WTC11 (cell line): Measurements from ENCODE around the gene EIF3L. TPM values are rescaled to one million over a fixed set of nuclear protein-coding genes. Genes with fewer than 3 reads are reported as not detected.

Source experiments
- ATAC-seq: fragments of 200-7000 bp; cut with Tn5 transposase; 2 replicates; pipeline ENCODE4 v1.10.0; 2021; ENCODE audit warnings: mild to moderate bottlenecking, moderate library complexity
- CTCF ChIA-PET: fragments of 300-600 bp; sonication (Branson Sonifier 250); formaldehyde crosslinking; loops from one replicate; lab custom pipeline; 2021; ENCODE audit warnings: antibody characterized with exemption; lab: Charles Lee
- POLR2A ChIA-PET: fragments of 350-600 bp; sonication (Branson Sonifier 250); formaldehyde crosslinking; loops from one replicate; lab custom pipeline; 2021; ENCODE audit warnings: antibody characterized with exemption; lab: Charles Lee
- DNase-seq: peaks from one replicate; pipeline ENCODE4 v3.0.0; 2021; ENCODE audit warnings: low spot score
- H3K27ac Mint-ChIP-seq: 2 replicates; pipeline ENCODE4 v1.8.0; 2021; ENCODE audit warnings: mixed read lengths
- H3K27me3 Mint-ChIP-seq: 2 replicates; pipeline ENCODE4 v1.8.0; 2021; ENCODE audit warnings: low read depth, mild to moderate bottlenecking, moderate library complexity, mixed read lengths
- H3K36me3 Mint-ChIP-seq: 2 replicates; pipeline ENCODE4 v1.8.0; 2021; ENCODE audit warnings: mixed read lengths
- H3K4me1 Mint-ChIP-seq: 2 replicates; pipeline ENCODE4 v1.8.0; 2022; ENCODE audit warnings: mixed read lengths
- H3K4me3 Mint-ChIP-seq: 2 replicates; pipeline ENCODE4 v1.8.0; 2021; ENCODE audit warnings: mild to moderate bottlenecking, moderate library complexity, mixed read lengths
- H3K9me3 Mint-ChIP-seq: 2 replicates; pipeline ENCODE4 v1.8.0; 2021; ENCODE audit warnings: mixed read lengths
- AR ChIP-seq: fragments of 250-450 bp; sonication (Bioruptor Pico); IDR thresholded peaks from 2 replicates; pipeline ENCODE4 v1.9.0; 2021; ENCODE audit warnings: mild to moderate bottlenecking
- ATF6 ChIP-seq: sonication (generic); formaldehyde crosslinking; IDR thresholded peaks from 2 replicates; pipeline ENCODE4 v1.8.1; 2023; ENCODE audit warnings: mild to moderate bottlenecking, missing genetic modification reagents
- CBFB ChIP-seq: sonication (generic); formaldehyde crosslinking; IDR thresholded peaks from 2 replicates; pipeline ENCODE4 v1.8.1; 2022; ENCODE audit warnings: mild to moderate bottlenecking, low read depth, missing genetic modification reagents
- CREM ChIP-seq: sonication (generic); formaldehyde crosslinking; IDR thresholded peaks from 2 replicates; pipeline ENCODE4 v1.8.1; 2022; ENCODE audit warnings: mild to moderate bottlenecking, missing genetic modification reagents, moderate library complexity
- GABPB1 ChIP-seq: sonication (generic); formaldehyde crosslinking; IDR thresholded peaks from 2 replicates; pipeline ENCODE4 v1.8.1; 2023; ENCODE audit warnings: mild to moderate bottlenecking, missing genetic modification reagents
- GRHL2 ChIP-seq: fragments of 250-450 bp; sonication (Bioruptor Pico); IDR thresholded peaks from 2 replicates; pipeline ENCODE4 v1.8.0; 2022; ENCODE audit warnings: mild to moderate bottlenecking, moderate library complexity; ENCODE audit not compliant: insufficient replicate concordance, severe bottlenecking
- JAZF1 ChIP-seq: fragments of 250-450 bp; sonication (Bioruptor Pico); IDR thresholded peaks from 2 replicates; pipeline ENCODE4 v1.9.0; 2021; ENCODE audit warnings: moderate library complexity, mild to moderate bottlenecking, inconsistent platforms
- MXD4 ChIP-seq: fragments of 250-450 bp; sonication (Bioruptor Pico); IDR thresholded peaks from 2 replicates; pipeline ENCODE4 v1.8.0; 2021; ENCODE audit warnings: mild to moderate bottlenecking, moderate library complexity, borderline replicate concordance
- NFE2L1 ChIP-seq: sonication (generic); formaldehyde crosslinking; IDR thresholded peaks from 2 replicates; pipeline ENCODE4 v1.8.1; 2023; ENCODE audit warnings: missing genetic modification reagents
- PREB ChIP-seq: sonication (generic); formaldehyde crosslinking; IDR thresholded peaks from 2 replicates; pipeline ENCODE4 v1.8.1; 2022; ENCODE audit warnings: mild to moderate bottlenecking, missing genetic modification reagents, moderate library complexity, borderline replicate concordance
- SMAD3 ChIP-seq: sonication (generic); formaldehyde crosslinking; IDR thresholded peaks from 2 replicates; pipeline ENCODE4 v1.8.0; 2022; ENCODE audit warnings: missing genetic modification reagents, mild to moderate bottlenecking, borderline replicate concordance
- SMAD4 ChIP-seq: sonication (generic); formaldehyde crosslinking; IDR thresholded peaks from 2 replicates; pipeline ENCODE4 v1.8.0; 2022; ENCODE audit warnings: mild to moderate bottlenecking, missing genetic modification reagents
- SOX15 ChIP-seq: fragments of 250-450 bp; sonication (Bioruptor Pico); IDR thresholded peaks from 2 replicates; pipeline ENCODE4 v1.9.0; 2021; ENCODE audit warnings: mild to moderate bottlenecking
- SP1 ChIP-seq: sonication (generic); formaldehyde crosslinking; conservative IDR thresholded peaks from 2 replicates; pipeline ENCODE4 v1.8.1; 2022; ENCODE audit warnings: missing genetic modification reagents
- TEAD1 ChIP-seq: sonication (generic); formaldehyde crosslinking; IDR thresholded peaks from 2 replicates; pipeline ENCODE4 v1.8.0; 2022; ENCODE audit warnings: mild to moderate bottlenecking, missing genetic modification reagents
- USF1 ChIP-seq: sonication (generic); formaldehyde crosslinking; IDR thresholded peaks from 2 replicates; pipeline ENCODE4 v1.8.0; 2022; ENCODE audit warnings: mild to moderate bottlenecking, missing genetic modification reagents
- USF2 ChIP-seq: sonication (generic); formaldehyde crosslinking; IDR thresholded peaks from 2 replicates; pipeline ENCODE4 v1.8.1; 2023; ENCODE audit warnings: mild to moderate bottlenecking, missing genetic modification reagents, moderate library complexity
- ZNF232 ChIP-seq: sonication (generic); formaldehyde crosslinking; IDR thresholded peaks from 2 replicates; pipeline ENCODE4 v1.8.0; 2022; ENCODE audit warnings: mild to moderate bottlenecking, missing genetic modification reagents
- ZNF263 ChIP-seq: sonication (generic); formaldehyde crosslinking; IDR thresholded peaks from 2 replicates; pipeline ENCODE4 v1.8.1; 2022; ENCODE audit warnings: low read depth, mild to moderate bottlenecking, moderate library complexity, missing genetic modification reagents
- ZNF423 ChIP-seq: fragments of 250-450 bp; sonication (Bioruptor Pico); IDR thresholded peaks from 2 replicates; pipeline ENCODE4 v2.1.2; 2022; ENCODE audit warnings: mild to moderate bottlenecking, moderate library complexity
- ZNF671 ChIP-seq: fragments of 250-450 bp; sonication (Bioruptor Pico); IDR thresholded peaks from 2 replicates; pipeline ENCODE4 v1.8.0; 2021; ENCODE audit warnings: mild to moderate bottlenecking
- total RNA-seq: library from RNA; stranded (reverse); gene quantifications from 3 replicates; pipeline ENCODE4 v1.2.3, GENCODE V29; 2021
- TF ChIP-seq, protein P1 (sequence below): sonication (generic); formaldehyde crosslinking; IDR thresholded peaks from 2 replicates; pipeline ENCODE4 v1.8.0; 2023; ENCODE audit warnings: missing genetic modification reagents
- TF ChIP-seq, protein P2 (sequence below): sonication (generic); formaldehyde crosslinking; IDR thresholded peaks from 2 replicates; pipeline ENCODE4 v1.8.0; 2022; ENCODE audit warnings: missing genetic modification reagents

EIF3L gene
- total RNA-seq, 1 experiment from 2014 or later = 611 TPM

DNA sequence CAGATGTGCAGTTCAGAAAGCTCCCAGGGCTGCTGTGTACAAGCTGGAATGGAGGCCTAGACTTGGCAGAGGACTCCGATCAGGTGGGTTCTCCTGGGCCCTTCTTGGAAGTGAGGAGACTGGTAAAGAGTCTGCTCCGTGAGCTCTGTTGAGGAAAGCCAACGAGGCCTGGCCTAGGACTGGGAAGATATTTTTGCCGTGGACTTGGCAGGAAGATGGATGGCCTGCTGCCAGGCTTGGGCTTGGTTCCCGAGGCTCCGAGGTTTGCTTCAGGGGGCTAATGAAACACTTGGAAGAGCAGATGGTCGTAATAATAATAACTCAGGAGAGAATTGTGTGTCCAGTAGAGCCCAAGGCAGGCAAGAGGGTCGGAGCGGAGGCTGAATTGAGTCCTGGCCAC is 22.2 kb upstream of the EIF3L start:
- DNase-seq (no peak), ATAC-seq (no peak)
- Mint-ChIP-seq H3K4me1 (peaks cover 22% of the 10 kb centered on the region), H3K4me3 (no peak overlapping the region), H3K27me3 (peaks cover 30% of the 10 kb centered on the region), H3K36me3 (no peaks in the 10 kb centered on the region; the same call in 1 of the 2 replicates), H3K9me3 (no peaks in the 10 kb centered on the region), H3K27ac (no peak overlapping the region)
- TF ChIP-seq GRHL2 (CRISPR knock-in tag) (no peak), JAZF1 (CRISPR knock-in tag) (no peak), NFE2L1 (CRISPR knock-in tag) (no peak), SP1 (CRISPR knock-in tag) (no peak)
- ChIA-PET CTCF (interaction anchor here (1.0 to 5.0 kb wide), 2 partner anchors 9 to 58 kb away, joined by 4 to 27 read pairs; no protein-coding TSS in a partner anchor), POLR2A (interaction anchor here (0.6 to 1.2 kb wide), 3 partner anchors 9 to 156 kb away, joined by 3 to 5 read pairs (median 3); no protein-coding TSS in a partner anchor)

DNA sequence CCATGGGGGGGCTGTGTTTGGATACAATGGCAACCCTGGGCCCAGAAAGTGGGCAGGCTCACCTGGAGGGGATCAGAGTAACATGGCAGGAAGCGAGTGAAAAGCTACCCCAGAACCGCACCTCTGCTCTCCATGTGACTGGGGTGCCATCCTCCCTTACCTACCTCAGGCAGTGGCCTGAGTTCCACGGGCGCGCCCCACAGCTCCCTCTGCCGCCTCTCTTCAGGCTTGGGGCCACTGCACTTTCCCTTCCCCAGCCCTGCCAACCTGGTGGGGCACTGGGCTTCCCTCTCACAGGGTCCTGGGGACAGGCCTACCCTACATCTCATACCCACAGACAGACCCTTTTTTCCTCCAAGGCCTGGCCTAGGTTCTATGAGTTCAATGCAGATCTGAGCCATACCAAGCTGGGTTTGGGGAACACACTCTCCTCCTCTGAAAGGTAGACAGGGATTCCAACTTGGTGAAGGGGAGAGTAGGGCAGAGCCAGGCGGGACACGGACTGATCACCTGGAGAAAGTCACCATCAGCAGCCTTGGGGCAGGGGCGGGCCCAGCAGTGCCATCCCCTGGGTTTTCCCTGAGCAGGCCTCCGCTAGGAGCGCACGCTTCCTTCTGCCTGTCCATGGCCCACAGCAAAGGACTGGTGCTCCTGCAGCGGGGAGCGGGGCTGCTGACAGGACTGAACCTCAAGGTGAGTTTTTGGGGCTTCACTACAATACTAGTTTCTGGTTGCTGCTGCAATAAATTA is 19.0 kb upstream of the EIF3L start:
- Mint-ChIP-seq H3K9me3 (no peaks in the 10 kb centered on the region), H3K36me3 (peaks cover 8% of the 10 kb centered on the region), H3K4me3 (no peak overlapping the region), H3K4me1 (no peaks in the 10 kb centered on the region), H3K27me3 (peaks cover 10% of the 10 kb centered on the region), H3K27ac (no peak overlapping the region)
- no peak for DNase-seq
- ATAC-seq = no peak
- ChIA-PET CTCF (interaction anchor here (0.5 to 5.0 kb wide), 3 partner anchors 12 to 22 kb away, joined by 3 to 27 read pairs (median 6); partner anchors contain the start of genes ANKRD54 and GCAT), POLR2A (no interaction called here)
- TF ChIP-seq SMAD4 (CRISPR knock-in tag) (no peak), CBFB (CRISPR knock-in tag) (no peak), ZNF671 (no peak), USF1 (CRISPR knock-in tag) (no peak), SMAD3 (no peak), SOX15 (CRISPR knock-in tag) (no peak), ZNF263 (CRISPR knock-in tag) (no peak), ZNF232 (CRISPR knock-in tag) (no peak), ATF6 (no peak), AR (CRISPR knock-in tag) (no peak), GABPB1 (CRISPR knock-in tag) (no peak), ZNF423 (no peak), GRHL2 (CRISPR knock-in tag) (no peak), PREB (CRISPR knock-in tag) (no peak), MXD4 (CRISPR knock-in tag) (no peak), USF2 (CRISPR knock-in tag) (no peak), TEAD1 (CRISPR knock-in tag) (no peak), CREM (CRISPR knock-in tag) (no peak)
- TF ChIP-seq, protein P1, sequence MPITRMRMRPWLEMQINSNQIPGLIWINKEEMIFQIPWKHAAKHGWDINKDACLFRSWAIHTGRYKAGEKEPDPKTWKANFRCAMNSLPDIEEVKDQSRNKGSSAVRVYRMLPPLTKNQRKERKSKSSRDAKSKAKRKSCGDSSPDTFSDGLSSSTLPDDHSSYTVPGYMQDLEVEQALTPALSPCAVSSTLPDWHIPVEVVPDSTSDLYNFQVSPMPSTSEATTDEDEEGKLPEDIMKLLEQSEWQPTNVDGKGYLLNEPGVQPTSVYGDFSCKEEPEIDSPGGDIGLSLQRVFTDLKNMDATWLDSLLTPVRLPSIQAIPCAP = no peak
- TF ChIP-seq, protein P2, sequence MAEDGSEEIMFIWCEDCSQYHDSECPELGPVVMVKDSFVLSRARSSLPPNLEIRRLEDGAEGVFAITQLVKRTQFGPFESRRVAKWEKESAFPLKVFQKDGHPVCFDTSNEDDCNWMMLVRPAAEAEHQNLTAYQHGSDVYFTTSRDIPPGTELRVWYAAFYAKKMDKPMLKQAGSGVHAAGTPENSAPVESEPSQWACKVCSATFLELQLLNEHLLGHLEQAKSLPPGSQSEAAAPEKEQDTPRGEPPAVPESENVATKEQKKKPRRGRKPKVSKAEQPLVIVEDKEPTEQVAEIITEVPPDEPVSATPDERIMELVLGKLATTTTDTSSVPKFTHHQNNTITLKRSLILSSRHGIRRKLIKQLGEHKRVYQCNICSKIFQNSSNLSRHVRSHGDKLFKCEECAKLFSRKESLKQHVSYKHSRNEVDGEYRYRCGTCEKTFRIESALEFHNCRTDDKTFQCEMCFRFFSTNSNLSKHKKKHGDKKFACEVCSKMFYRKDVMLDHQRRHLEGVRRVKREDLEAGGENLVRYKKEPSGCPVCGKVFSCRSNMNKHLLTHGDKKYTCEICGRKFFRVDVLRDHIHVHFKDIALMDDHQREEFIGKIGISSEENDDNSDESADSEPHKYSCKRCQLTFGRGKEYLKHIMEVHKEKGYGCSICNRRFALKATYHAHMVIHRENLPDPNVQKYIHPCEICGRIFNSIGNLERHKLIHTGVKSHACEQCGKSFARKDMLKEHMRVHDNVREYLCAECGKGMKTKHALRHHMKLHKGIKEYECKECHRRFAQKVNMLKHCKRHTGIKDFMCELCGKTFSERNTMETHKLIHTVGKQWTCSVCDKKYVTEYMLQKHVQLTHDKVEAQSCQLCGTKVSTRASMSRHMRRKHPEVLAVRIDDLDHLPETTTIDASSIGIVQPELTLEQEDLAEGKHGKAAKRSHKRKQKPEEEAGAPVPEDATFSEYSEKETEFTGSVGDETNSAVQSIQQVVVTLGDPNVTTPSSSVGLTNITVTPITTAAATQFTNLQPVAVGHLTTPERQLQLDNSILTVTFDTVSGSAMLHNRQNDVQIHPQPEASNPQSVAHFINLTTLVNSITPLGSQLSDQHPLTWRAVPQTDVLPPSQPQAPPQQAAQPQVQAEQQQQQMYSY (CRISPR knock-in tag) = no peak
